ENCODE data around the gene USP17L12.
A peak's percentile ranks its signal among the peaks of the same experiment; 100 is the strongest.
"Not testable (repeated sequence)": the region's sequence is repeated elsewhere in the genome, so short reads cannot be mapped to it uniquely, and the experiment has no call there.

Gene USP17L12, protein sequence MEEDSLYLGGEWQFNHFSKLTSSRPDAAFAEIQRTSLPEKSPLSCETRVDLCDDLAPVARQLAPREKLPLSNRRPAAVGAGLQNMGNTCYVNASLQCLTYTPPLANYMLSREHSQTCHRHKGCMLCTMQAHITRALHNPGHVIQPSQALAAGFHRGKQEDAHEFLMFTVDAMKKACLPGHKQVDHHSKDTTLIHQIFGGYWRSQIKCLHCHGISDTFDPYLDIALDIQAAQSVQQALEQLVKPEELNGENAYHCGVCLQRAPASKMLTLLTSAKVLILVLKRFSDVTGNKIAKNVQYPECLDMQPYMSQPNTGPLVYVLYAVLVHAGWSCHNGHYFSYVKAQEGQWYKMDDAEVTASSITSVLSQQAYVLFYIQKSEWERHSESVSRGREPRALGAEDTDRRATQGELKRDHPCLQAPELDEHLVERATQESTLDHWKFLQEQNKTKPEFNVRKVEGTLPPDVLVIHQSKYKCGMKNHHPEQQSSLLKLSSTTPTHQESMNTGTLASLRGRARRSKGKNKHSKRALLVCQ

GRCh38 chr4:9219852-9220251 is at the start of gene USP17L12:
Gene USP17L12 (plus strand): TSS chr4:9220152. CDS start chr4:9220152, 0 bp downstream.
- H3K4me3 ChIP-seq (ENCODE audit: low read depth, low read length); DNase-seq (ENCODE audit: low read depth): not testable (repeated sequence)

GRCh38 chr4:9210357-9210756 is 9.6 kb upstream of the USP17L12 start, which contains the start of gene USP17L10:
Gene USP17L10 (plus strand): TSS chr4:9210657. CDS start chr4:9210657, 0 bp downstream.
- not testable (repeated sequence) for H3K4me3 ChIP-seq (ENCODE audit: low read depth, low read length); DNase-seq (ENCODE audit: low read depth)

- not testable (repeated sequence) for DNase-seq (ENCODE audit: low read depth); H3K4me3 ChIP-seq (ENCODE audit: low read depth, low read length)
Measured at GRCh38 chr4:9214701-9215100, 5.3 kb upstream of the USP17L12 start.

DNA sequence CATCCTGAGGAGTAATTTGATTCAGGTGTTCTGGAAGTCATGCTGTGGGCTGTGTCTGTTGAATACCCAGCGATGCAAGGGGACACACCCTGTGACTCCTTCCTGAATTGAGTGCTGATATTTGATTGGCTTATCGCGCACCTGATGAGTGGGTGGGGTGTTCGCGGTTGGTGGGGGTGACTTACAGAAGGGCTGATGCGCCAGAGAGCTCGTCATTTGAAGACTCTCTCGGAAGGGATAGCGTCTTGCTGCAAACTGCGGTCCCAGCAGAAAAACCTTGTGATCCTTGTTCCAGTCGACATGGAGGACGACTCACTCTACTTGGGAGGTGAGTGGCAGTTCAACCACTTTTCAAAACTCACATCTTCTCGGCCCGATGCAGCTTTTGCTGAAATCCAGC is 4.8 kb upstream of the USP17L12 start, which contains the start of gene USP17L11:
TSS of gene USP17L11 (plus strand) at position 301 of the 400 bp plus-strand sequence. CDS start at position 301, 0 bp downstream.
- not testable (repeated sequence) for DNase-seq (ENCODE audit: low read depth)

DNA sequence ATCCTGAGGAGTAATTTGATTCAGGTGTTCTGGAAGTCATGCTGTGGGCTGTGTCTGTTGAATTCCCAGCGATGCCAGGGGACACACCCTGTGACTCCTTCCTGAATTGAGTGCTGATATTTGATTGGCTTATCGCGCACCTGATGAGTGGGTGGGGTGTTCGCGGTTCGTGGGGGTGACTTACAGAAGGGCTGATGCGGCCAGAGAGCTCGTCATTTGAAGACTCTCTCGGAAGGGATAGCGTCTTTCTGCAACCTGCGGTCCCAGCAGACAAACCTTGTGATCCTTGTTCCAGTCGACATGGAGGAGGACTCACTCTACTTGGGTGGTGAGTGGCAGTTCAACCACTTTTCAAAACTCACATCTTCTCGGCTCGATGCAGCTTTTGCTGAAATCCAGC is 4.6 kb downstream of the USP17L12 start, which contains the start of gene USP17L13:
TSS of gene USP17L13 (plus strand) at position 301 of the 400 bp plus-strand sequence. CDS start at position 301, 0 bp downstream.
- DNase-seq (ENCODE audit: low read depth); H3K4me3 ChIP-seq (ENCODE audit: low read depth, low read length): not testable (repeated sequence)

More for the DNA sequence above, 4.8 kb upstream of the USP17L12 start, which contains the start of gene USP17L11:
- H3K4me3 ChIP-seq (ENCODE audit: low read depth, low read length), result not testable (repeated sequence)

DNA sequence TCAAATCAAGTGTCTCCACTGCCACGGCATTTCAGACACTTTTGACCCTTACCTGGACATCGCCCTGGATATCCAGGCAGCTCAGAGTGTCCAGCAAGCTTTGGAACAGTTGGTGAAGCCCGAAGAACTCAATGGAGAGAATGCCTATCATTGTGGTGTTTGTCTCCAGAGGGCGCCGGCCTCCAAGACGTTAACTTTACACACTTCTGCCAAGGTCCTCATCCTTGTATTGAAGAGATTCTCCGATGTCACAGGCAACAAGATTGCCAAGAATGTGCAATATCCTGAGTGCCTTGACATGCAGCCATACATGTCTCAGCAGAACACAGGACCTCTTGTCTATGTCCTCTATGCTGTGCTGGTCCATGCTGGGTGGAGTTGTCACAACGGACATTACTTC is 10.3 kb downstream of the USP17L12 start:
- DNase-seq (ENCODE audit: low read depth); H3K4me3 ChIP-seq (ENCODE audit: low read depth, low read length): not testable (repeated sequence)

- not testable (repeated sequence) for DNase-seq (ENCODE audit: low read depth); H3K4me3 ChIP-seq (ENCODE audit: low read depth, low read length)
Measured at GRCh38 chr4:9234085-9234484, 14.1 kb downstream of the USP17L12 start, which contains the start of gene USP17L15. Gene USP17L15 (plus strand): TSS chr4:9234385. CDS start chr4:9234385, 0 bp downstream.

GRCh38 chr4:9238461-9238860 is 18.5 kb downstream of the USP17L12 start:
- not testable (repeated sequence) for H3K4me3 ChIP-seq (ENCODE audit: low read depth, low read length)
- peak; percentile 1 for DNase-seq (ENCODE audit: low read depth)

GRCh38 chr4:9243579-9243978 is 23.6 kb downstream of the USP17L12 start, which contains the start of gene USP17L17:
Gene USP17L17 (plus strand): TSS chr4:9243879. CDS start chr4:9243879, 0 bp downstream.
- H3K4me3 ChIP-seq (ENCODE audit: low read depth, low read length), result not testable (repeated sequence)

DNA sequence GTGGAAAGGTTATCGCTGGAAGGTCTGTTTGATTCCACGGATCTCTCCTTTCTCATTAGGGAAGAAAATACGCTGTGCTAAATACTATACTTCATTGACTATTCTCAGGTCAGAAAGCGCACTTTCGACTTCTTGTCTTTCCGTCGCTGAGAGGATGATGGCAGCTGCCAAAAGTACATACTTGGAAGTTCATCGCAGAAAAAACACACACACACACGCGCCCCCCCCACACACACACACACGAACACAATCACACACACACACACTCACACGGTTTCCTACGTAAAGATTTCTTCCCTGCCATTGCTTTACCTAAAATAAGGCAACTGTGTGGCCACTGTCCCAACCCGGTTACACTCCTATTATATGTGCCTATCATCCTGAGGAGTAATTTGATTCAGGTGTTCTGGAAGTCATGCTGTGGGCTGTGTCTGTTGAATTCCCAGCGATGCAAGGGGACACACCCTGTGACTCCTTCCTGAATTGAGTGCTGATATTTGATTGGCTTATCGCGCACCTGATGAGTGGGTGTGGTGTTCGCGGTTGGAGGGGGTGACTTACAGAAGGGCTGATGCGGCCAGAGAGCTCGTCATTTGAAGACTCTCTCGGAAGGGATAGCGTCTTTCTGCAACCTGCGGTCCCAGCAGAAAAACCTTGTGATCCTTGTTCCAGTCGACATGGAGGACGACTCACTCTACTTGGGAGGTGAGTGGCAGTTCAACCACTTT is 28.2 kb downstream of the USP17L12 start, which contains the start of gene USP17L18:
TSS of gene USP17L18 (plus strand) at position 678 of the 728 bp plus-strand sequence. CDS start at position 678, 0 bp downstream.
- H3K4me3 ChIP-seq (ENCODE audit: low read depth, low read length), result not testable (repeated sequence)
- DNase-seq (ENCODE audit: low read depth), result peak; percentile 1

More at GRCh38 chr4:9243579-9243978, 23.6 kb downstream of the USP17L12 start, which contains the start of gene USP17L17:
- DNase-seq (ENCODE audit: low read depth), result not testable (repeated sequence)

DNA sequence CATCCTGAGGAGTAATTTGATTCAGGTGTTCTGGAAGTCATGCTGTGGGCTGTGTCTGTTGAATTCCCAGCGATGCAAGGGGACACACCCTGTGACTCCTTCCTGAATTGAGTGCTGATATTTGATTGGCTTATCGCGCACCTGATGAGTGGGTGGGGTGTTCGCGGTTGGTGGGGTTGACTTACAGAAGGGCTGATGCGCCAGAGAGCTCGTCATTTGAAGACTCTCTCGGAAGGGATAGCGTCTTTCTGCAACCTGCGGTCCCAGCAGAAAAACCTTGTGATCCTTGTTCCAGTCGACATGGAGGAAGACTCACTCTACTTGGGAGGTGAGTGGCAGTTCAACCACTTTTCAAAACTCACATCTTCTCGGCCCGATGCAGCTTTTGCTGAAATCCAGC is 33.1 kb downstream of the USP17L12 start, which contains the start of gene USP17L19:
TSS of gene USP17L19 (plus strand) at position 301 of the 400 bp plus-strand sequence. CDS start at position 301, 0 bp downstream.
- not testable (repeated sequence) for DNase-seq (ENCODE audit: low read depth); H3K4me3 ChIP-seq (ENCODE audit: low read depth, low read length)

GRCh38 chr4:9257824-9258223 is 37.9 kb downstream of the USP17L12 start, which contains the start of gene USP17L20:
Gene USP17L20 (plus strand): TSS chr4:9258124. CDS start chr4:9258124, 0 bp downstream.
- H3K4me3 ChIP-seq (ENCODE audit: low read depth, low read length); DNase-seq (ENCODE audit: low read depth): not testable (repeated sequence)

DNA sequence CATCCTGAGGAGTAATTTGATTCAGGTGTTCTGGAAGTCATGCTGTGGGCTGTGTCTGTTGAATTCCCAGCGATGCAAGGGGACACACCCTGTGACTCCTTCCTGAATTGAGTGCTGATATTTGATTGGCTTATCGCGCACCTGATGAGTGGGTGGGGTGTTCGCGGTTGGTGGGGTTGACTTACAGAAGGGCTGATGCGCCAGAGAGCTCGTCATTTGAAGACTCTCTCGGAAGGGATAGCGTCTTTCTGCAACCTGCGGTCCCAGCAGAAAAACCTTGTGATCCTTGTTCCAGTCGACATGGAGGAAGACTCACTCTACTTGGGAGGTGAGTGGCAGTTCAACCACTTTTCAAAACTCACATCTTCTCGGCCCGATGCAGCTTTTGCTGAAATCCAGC is 42.6 kb downstream of the USP17L12 start, which contains the start of gene USP17L21:
TSS of gene USP17L21 (plus strand) at position 301 of the 400 bp plus-strand sequence. CDS start at position 301, 0 bp downstream.
- not testable (repeated sequence) for H3K4me3 ChIP-seq (ENCODE audit: low read depth, low read length); DNase-seq (ENCODE audit: low read depth)

DNA sequence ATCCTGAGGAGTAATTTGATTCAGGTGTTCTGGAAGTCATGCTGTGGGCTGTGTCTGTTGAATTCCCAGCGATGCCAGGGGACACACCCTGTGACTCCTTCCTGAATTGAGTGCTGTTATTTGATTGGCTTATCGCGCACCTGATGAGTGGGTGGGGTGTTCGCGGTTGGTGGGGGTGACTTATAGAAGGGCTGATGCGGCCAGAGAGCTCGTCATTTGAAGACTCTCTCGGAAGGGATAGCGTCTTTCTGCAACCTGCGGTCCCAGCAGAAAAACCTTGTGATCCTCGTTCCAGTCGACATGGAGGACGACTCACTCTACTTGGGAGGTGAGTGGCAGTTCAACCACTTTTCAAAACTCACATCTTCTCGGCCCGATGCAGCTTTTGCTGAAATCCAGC is 47.4 kb downstream of the USP17L12 start, which contains the start of gene USP17L22:
TSS of gene USP17L22 (plus strand) at position 301 of the 400 bp plus-strand sequence. CDS start at position 301, 0 bp downstream.
- not testable (repeated sequence) for DNase-seq (ENCODE audit: low read depth); H3K4me3 ChIP-seq (ENCODE audit: low read depth, low read length)
